GM13976 (cell line): ENCODE results near the gene MECR.

ENCODE experiments used
- DNase-seq: peaks from one replicate; pipeline ENCODE4 v3.0.0; 2012; ENCODE audit warnings: low spot score
- CTCF ChIP-seq: IDR thresholded peaks from 2 replicates; pipeline ENCODE4 v1.5.1; 2012; ENCODE audit warnings: borderline replicate concordance, mild to moderate bottlenecking; ENCODE audit not compliant: insufficient read depth; ENCODE audit errors: extremely low read depth, missing control alignments, control extremely low read depth
- in situ Hi-C: fragments of 300-500 bp; cut with MboI; formaldehyde crosslinking; loops from one replicate; pipeline ENCODE4 v1.12.0; 2022; ENCODE audit warnings: low sequenced_read_pairs, mixed read lengths, inconsistent platforms; ENCODE audit not compliant: unreplicated experiment

Gene MECR

GRCh38 chr1:29176576-29176975, 54.2 kb downstream of the MECR start:
- no peak for TF ChIP-seq CTCF
- in situ Hi-C loops: no loop called here
- no peak for DNase-seq

DNA sequence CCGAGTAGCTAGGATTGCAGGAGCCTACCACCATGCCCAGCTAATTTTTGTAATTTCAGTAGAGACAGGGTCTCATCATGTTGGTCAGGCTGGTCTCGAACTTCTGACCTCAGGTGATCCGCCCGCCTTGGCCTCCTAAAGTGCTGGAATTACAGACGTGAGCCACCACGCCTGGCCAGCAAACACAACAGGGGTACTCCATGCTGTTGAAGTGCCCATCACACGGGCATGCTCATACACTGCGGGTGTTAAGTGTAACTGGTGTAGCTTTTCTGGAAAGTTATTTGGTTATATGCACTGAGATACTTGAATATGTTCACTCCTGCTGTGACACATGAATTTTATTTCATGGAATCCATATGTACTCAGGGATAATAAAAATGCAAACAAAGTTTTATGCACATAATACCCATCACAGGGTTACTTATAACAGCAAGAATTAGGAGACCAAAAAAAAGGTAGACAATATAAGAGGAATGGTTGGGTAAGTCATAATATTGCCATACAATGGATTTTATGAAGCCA, 58.3 kb downstream of the MECR start:
- in situ Hi-C loops: no loop called here
- DNase-seq: no peak
- no peak for TF ChIP-seq CTCF

DNA sequence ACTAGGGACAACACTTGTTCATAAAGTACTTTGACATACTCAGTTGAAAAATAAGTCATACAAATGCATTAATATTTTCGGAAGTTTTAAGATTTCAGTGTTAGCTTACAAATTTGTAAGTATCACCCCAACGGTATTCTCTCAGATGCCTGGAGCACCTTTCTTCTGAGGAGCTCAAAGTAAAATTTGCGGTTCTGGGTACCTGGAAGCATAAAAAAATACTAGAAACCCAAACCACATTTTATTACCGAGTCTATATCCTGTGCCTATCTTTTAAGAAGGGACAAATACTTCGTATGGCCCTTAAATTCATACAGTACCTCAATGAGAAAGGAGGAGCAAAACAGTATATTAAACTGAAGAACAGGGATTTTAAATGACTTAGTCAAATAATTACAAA, 59.2 kb downstream of the MECR start:
- no peak for DNase-seq
- in situ Hi-C loops: no loop called here
- TF ChIP-seq CTCF: no peak

DNA sequence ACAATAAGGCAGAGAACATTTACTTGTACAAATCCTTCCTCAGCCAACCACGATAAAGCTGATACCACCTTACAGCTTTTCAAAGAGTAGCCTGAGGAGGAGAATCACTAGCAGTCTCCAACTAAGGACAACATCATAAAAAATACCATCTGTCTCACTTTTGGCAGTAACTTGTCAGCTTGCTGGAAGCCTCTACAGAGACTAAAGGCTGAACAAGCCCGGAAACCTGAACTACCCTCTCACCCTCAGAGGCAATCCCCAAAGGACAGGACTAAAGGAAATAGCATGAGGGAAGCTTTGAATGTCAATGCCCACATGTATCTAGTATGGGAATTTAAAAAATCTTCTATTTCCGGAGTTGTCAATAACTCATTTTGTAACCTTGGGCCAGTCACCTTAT, 59.6 kb downstream of the MECR start:
- in situ Hi-C loops: no loop called here

DNA sequence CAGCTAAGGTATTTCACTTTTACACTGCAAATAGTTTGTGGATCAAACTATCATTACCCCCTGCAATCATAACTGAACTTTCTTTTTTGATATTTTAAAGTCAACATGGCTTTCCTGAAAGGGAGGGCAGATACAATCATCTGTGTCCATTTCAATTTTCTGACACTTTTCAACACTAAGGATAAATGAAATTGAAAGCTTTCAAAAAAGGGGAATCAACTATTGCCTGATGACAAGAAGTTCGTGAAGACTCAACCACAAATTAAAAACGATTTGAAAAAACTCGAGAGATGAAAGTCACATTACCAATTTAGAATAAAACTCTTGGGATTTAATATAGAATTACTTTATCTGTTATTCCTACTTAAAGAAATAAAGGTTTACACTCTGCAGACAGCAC, 60.8 kb downstream of the MECR start:
- no peak for DNase-seq
- in situ Hi-C loops: no loop called here
- TF ChIP-seq CTCF: no peak

More for the DNA sequence above, 59.6 kb downstream of the MECR start:
- TF ChIP-seq CTCF: no peak
- no peak for DNase-seq

DNA sequence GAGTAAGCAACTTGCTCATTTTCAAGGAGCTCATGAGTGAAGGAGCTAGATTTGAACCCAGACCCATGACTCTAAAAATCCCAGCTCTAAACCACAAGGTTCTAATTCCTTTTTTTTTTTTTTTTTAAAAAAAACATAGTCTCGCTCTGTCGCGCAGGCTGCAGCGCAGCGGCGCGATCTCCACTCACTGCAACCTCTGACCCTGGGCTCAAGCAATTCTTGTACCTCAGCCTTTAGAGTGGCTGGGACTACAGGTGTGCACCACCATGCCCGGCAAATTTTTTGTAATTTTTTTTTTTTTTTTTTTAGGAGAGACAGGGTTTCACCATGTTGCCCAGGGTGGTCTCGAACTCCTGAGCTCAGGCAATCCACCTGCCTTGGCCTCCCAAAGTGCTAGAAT, 62.8 kb downstream of the MECR start:
- in situ Hi-C loops: no loop called here

More for the DNA sequence above, 62.8 kb downstream of the MECR start:
- DNase-seq: no peak
- TF ChIP-seq CTCF: no peak
